HFFc6 (cell line): ENCODE data around the gene C3orf20. TPM values are rescaled to one million over a fixed set of nuclear protein-coding genes. Genes with fewer than 3 reads are reported as not detected.

Source experiments
- DNase-seq: peaks from one replicate; pipeline ENCODE4 v3.0.0-alpha.2; 2018
- H3K27ac Mint-ChIP-seq: 2 replicates; pipeline ENCODE4 v1.8.0; 2020; ENCODE audit warnings: mild to moderate bottlenecking, mixed read lengths
- H3K27me3 Mint-ChIP-seq: 2 replicates; pipeline ENCODE4 v1.8.0; 2021; ENCODE audit warnings: mild to moderate bottlenecking, moderate library complexity, mixed read lengths; ENCODE audit not compliant: insufficient read depth
- H3K36me3 Mint-ChIP-seq: 2 replicates; pipeline ENCODE4 v1.8.0; 2021; ENCODE audit warnings: low read depth, mixed read lengths
- H3K4me1 Mint-ChIP-seq: 2 replicates; pipeline ENCODE4 v1.8.0; 2020; ENCODE audit warnings: low read depth, mixed read lengths
- H3K4me3 Mint-ChIP-seq: 2 replicates; pipeline ENCODE4 v1.8.0; 2020; ENCODE audit warnings: mild to moderate bottlenecking, moderate library complexity, mixed read lengths
- H3K9me3 Mint-ChIP-seq: 2 replicates; pipeline ENCODE4 v1.8.0; 2020; ENCODE audit warnings: mild to moderate bottlenecking, mixed read lengths
- total RNA-seq, 6 experiments: library from RNA; stranded (reverse); fragmentation: NEBNext Ultra II Directional; extraction: Animal tissue kit (Norgen Biotek cat#: 25700); gene quantifications; 2 replicates in 1 of 6; 3 replicates in 5 of 6; pipeline ENCODE4 v1.2.3, GENCODE V29; 2021
- TF ChIP-seq, protein P1 (sequence below): fragments of 200-600 bp; sonication (generic); IDR thresholded peaks from 2 replicates; pipeline ENCODE4 v1.5.0; 2021; ENCODE audit warnings: antibody characterized with exemption, mild to moderate bottlenecking

C3orf20 gene
- total RNA-seq, 6 experiments from 2014 or later = not detected

DNA sequence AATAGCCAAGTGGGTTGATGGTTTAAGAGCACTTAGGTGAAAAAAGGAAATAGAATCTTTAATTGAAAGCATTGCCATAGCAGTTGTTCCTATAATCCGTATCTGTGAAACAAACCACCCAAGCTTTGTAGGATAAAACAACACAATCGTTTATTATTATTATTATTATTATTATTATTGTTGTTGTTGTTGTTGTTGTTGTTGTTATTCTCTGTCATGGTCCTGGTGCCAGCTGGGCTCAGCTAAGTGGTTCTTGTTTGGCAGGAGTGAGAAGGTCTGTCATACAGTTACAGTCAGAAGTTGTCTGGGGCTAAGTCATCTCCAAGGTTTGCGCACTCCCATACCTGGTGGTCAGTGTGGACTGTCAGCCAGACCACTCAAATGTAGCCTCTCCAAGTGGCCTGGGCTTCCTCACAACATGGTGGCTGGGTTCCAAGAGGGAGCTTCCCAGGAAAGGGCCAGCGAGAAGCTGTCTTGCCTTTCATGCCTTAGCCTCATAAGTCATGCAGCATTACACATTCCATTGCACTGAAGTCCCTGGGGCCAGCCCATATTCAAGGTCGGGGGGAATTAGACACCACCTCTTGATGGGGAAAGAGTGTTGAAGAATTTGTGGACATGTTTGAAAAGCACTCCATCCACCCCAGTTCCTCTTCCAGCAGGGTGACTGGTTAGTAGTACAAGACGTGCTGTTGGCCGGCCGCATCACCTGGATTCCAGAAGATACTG, 89.6 kb downstream of the C3orf20 start:
- TF ChIP-seq, protein P1, sequence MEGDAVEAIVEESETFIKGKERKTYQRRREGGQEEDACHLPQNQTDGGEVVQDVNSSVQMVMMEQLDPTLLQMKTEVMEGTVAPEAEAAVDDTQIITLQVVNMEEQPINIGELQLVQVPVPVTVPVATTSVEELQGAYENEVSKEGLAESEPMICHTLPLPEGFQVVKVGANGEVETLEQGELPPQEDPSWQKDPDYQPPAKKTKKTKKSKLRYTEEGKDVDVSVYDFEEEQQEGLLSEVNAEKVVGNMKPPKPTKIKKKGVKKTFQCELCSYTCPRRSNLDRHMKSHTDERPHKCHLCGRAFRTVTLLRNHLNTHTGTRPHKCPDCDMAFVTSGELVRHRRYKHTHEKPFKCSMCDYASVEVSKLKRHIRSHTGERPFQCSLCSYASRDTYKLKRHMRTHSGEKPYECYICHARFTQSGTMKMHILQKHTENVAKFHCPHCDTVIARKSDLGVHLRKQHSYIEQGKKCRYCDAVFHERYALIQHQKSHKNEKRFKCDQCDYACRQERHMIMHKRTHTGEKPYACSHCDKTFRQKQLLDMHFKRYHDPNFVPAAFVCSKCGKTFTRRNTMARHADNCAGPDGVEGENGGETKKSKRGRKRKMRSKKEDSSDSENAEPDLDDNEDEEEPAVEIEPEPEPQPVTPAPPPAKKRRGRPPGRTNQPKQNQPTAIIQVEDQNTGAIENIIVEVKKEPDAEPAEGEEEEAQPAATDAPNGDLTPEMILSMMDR = no peak
- Mint-ChIP-seq H3K4me3 (no peak overlapping the region), H3K27ac (no peak overlapping the region), H3K9me3 (no peaks in the 10 kb centered on the region), H3K36me3 (no peaks in the 10 kb centered on the region), H3K4me1 (no peaks in the 10 kb centered on the region), H3K27me3 (peaks cover 29% of the 10 kb centered on the region)
- DNase-seq = peak; percentile 2

GRCh38 chr3:14765060-14765400, 90.1 kb downstream of the C3orf20 start:
- Mint-ChIP-seq H3K27ac (no peak overlapping the region), H3K27me3 (peaks cover 32% of the 10 kb centered on the region), H3K4me1 (no peaks in the 10 kb centered on the region), H3K36me3 (no peaks in the 10 kb centered on the region), H3K4me3 (no peak overlapping the region), H3K9me3 (no peaks in the 10 kb centered on the region)
- DNase-seq = no peak
- TF ChIP-seq, protein P1 = no peak

GRCh38 chr3:14765576-14766427, 90.9 kb downstream of the C3orf20 start:
- TF ChIP-seq, protein P1 = no peak
- Mint-ChIP-seq H3K27me3 (peaks cover 35% of the 10 kb centered on the region), H3K4me3 (no peak overlapping the region), H3K4me1 (no peaks in the 10 kb centered on the region), H3K36me3 (no peaks in the 10 kb centered on the region), H3K27ac (no peak overlapping the region), H3K9me3 (no peaks in the 10 kb centered on the region)
- no peak for DNase-seq

- Mint-ChIP-seq H3K27me3 (peaks cover 35% of the 10 kb centered on the region), H3K4me3 (no peak overlapping the region), H3K4me1 (no peaks in the 10 kb centered on the region), H3K9me3 (no peaks in the 10 kb centered on the region), H3K27ac (no peak overlapping the region), H3K36me3 (no peaks in the 10 kb centered on the region)
- no peak for DNase-seq
- TF ChIP-seq, protein P1 = no peak
Observed at GRCh38 chr3:14766428-14767244, 91.7 kb downstream of the C3orf20 start.

DNA sequence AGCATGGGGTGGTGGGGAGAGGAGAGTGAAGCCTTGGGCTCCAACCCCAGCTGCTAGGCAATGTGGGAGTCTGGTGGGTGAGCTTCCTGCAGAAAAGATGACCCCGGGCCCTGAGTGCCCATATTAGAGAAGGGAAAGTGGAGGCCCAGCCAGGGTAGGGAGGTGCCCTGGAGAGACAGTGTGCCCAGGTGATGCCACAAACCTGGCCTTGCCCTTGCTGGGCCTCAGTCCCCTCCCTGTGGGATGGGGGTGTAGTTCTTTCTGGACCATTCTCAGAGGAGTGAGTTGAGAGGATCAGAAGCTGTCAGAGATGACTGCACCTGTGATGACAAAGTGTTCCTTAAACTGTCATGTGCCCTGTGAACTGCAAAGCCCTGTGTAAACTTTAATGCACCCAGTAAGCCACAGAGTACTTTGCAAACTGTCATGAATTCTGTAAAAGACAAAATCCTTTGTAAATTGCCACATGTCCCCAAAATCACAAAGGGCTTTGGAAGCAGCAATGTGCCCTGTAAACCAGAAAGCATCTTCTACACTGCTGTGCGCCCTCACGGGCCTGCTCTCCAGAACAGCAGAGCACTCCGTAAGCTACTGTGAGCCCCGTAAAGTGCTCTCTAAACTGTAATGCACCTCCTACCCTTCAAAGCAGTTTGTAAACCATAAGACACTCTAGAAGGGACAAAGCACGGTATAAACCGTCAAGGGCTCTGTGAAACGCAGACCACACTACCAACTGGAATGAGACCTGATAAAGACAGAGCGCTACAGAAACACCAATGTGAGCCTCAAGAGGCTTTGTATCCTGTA, 92.5 kb downstream of the C3orf20 start:
- DNase-seq = no peak
- no peaks in the 10 kb centered on the region for H3K9me3 Mint-ChIP-seq
- peaks cover 38% of the 10 kb centered on the region for H3K27me3 Mint-ChIP-seq
- no peak overlapping the region for H3K4me3 Mint-ChIP-seq
- no peaks in the 10 kb centered on the region for H3K4me1 Mint-ChIP-seq
- H3K27ac Mint-ChIP-seq = no peak overlapping the region
- no peaks in the 10 kb centered on the region for H3K36me3 Mint-ChIP-seq
- TF ChIP-seq, protein P1 = no peak
